GM10248 (cell line): ENCODE results near the gene SAP25.
"Not testable (repeated sequence)": the region's sequence is repeated elsewhere in the genome, so short reads cannot be mapped to it uniquely, and the experiment has no call there.

Source experiments
- CTCF ChIA-PET: fragments of 300-600 bp; sonication (Branson Sonifier 250); formaldehyde crosslinking; extraction: SDS; loops from one replicate; lab custom pipeline; 2021; ENCODE audit warnings: antibody characterized with exemption; lab: Yijun Ruan, JAX
- POLR2A ChIA-PET: fragments of 350-650 bp; sonication (Branson Sonifier 250); formaldehyde crosslinking; extraction: SDS; loops from one replicate; lab custom pipeline; 2020; ENCODE audit warnings: antibody characterized with exemption; lab: Yijun Ruan, JAX
- DNase-seq: peaks from one replicate; pipeline ENCODE4 v3.0.0; 2012; ENCODE audit errors: extremely low spot score
- CTCF ChIP-seq: IDR thresholded peaks from 2 replicates; pipeline ENCODE4 v1.5.1; 2012; ENCODE audit warnings: mild to moderate bottlenecking, low read depth; ENCODE audit errors: extremely low read depth, missing control alignments, control extremely low read depth

Gene SAP25

GRCh38 chr7:100532165-100533022 is 41.3 kb downstream of the SAP25 start:
- TF ChIP-seq CTCF = no peak
- ChIA-PET CTCF (interaction anchor here (0.7 to 1.9 kb wide), 4 partner anchors 13 to 62 kb away, joined by 3 to 5 read pairs (median 4); no protein-coding TSS in a partner anchor), POLR2A (no interaction called here)
- no peak for DNase-seq

GRCh38 chr7:100528108-100528866 is 45.4 kb downstream of the SAP25 start:
- DNase-seq, POLR2A ChIA-PET: not testable (repeated sequence)
- CTCF ChIA-PET = interaction anchor here (0.9 to 1.3 kb wide), 9 partner anchors 8 to 53 kb away, joined by 3 to 5 read pairs (median 3); no protein-coding TSS in a partner anchor

- CTCF ChIA-PET, POLR2A ChIA-PET, DNase-seq: not testable (repeated sequence)
These were observed 50.5 kb downstream of the SAP25 start for GRCh38 chr7:100523192-100523591.
